ENCODE results near the gene FAAP20.

DNA sequence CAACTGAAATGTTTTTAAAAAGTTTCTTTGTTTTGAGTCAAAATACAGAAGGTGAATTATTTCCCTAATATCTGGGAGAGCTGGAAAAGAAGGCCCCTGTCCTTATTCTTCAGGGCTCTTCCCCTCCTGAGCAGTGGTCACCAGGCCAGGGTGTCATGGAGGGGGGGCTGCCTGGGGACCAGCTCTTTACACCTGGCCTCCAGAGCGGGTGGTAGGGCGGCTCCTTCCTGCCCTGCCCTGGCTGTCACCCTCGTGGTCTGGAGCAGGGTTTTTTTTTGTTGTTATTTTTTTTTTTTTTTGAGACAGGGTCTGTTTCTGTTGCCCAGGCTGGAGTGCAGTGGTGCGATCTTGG, 40.2 kb upstream of the FAAP20 start:
- TF ChIP-seq, protein P1, sequence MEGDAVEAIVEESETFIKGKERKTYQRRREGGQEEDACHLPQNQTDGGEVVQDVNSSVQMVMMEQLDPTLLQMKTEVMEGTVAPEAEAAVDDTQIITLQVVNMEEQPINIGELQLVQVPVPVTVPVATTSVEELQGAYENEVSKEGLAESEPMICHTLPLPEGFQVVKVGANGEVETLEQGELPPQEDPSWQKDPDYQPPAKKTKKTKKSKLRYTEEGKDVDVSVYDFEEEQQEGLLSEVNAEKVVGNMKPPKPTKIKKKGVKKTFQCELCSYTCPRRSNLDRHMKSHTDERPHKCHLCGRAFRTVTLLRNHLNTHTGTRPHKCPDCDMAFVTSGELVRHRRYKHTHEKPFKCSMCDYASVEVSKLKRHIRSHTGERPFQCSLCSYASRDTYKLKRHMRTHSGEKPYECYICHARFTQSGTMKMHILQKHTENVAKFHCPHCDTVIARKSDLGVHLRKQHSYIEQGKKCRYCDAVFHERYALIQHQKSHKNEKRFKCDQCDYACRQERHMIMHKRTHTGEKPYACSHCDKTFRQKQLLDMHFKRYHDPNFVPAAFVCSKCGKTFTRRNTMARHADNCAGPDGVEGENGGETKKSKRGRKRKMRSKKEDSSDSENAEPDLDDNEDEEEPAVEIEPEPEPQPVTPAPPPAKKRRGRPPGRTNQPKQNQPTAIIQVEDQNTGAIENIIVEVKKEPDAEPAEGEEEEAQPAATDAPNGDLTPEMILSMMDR (IDR thresholded peaks at IDR 0.05; ENCODE audit: borderline replicate concordance, extremely low read depth, low read length, poor library complexity, severe bottlenecking) = no peak
- no peak for TF ChIP-seq EZH2 (IDR thresholded peaks at IDR 0.05; ENCODE audit: borderline replicate concordance, low read depth, low read length, severe bottlenecking)

Data from DND-41 (cell line).